ENCODE measurements around the gene EIF4G1. TPM values are rescaled to one million over a fixed set of nuclear protein-coding genes. Genes with fewer than 3 reads are reported as not detected.

Gene EIF4G1
- total RNA-seq, 1 donor: 288 TPM

DNA sequence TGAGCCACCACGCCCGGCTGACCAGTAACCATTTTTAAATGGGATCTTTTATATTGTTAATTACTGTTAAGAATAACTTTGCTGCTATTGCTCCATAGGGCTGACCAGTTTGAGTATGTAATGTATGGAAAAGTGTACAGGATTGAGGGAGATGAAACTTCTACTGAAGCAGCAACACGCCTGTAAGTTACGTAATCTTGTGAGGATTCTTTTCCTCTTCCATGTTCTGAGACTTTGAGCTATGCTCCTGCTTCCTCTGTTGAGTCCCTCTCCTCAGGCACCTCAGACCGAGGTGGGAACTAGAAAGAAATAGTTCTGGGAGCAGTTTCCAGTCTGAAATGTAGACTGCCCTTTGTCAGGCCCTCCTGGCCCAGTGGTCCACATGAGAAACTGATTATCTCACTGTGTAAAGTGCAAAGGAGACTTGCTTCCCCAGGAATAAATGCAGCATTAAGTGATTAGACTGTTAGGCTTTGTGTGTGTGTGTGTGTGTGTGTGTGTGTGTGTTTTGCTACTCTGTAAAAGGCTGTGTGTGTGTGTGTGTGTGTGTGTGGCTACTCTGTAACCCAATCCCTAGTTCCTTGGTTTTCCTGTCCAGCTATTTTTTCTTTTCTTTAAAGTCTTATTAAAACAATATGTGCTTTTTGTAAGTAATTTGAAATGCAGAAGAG lies 52.3 kb downstream of the EIF4G1 start:
- DNase-seq (ENCODE audit: low read depth): peak; percentile 26
- TF ChIP-seq CTCF (IDR thresholded peaks at IDR 0.05; ENCODE audit: insufficient read depth, low read depth, low read length): no peak
- H3K4me3 ChIP-seq (ENCODE audit: low read depth, low read length): no peak overlapping the region

DNA sequence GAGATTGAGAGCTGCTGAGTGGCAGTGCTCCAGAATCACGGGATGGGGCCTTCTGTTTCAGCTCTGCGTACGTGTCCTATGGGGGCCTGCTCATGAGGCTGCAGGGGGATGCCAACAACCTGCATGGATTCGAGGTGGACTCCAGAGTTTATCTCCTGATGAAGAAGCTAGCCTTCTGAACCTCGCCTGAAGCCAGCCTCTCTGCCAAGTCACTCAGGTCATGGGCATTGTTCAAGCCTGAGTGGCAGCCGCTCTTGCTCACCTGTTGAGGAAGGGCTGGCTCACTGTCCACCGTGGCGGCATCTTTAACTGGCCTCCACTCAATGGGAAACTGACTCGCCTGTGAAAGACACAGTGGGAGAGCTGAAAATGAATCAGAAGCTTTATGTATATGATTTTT lies 53.7 kb downstream of the EIF4G1 start:
- no peak for TF ChIP-seq CTCF (IDR thresholded peaks at IDR 0.05; ENCODE audit: insufficient read depth, low read depth, low read length)
- DNase-seq (ENCODE audit: low read depth): no peak
- H3K4me3 ChIP-seq (ENCODE audit: low read depth, low read length): no peak overlapping the region

GRCh38 chr3:184368586-184369183 lies 54.3 kb downstream of the EIF4G1 start:
- H3K4me3 ChIP-seq (ENCODE audit: low read depth, low read length): no peak overlapping the region
- no peak for DNase-seq (ENCODE audit: low read depth)
- TF ChIP-seq CTCF (IDR thresholded peaks at IDR 0.05; ENCODE audit: insufficient read depth, low read depth, low read length): no peak

GRCh38 chr3:184371570-184372018 lies 57.2 kb downstream of the EIF4G1 start:
- TF ChIP-seq CTCF (IDR thresholded peaks at IDR 0.05; ENCODE audit: insufficient read depth, low read depth, low read length): peak; percentile 99
- no peak overlapping the region for H3K4me3 ChIP-seq (ENCODE audit: low read depth, low read length)
- peak; percentile 82 for DNase-seq (ENCODE audit: low read depth)

- DNase-seq (ENCODE audit: low read depth): no peak
- TF ChIP-seq CTCF (IDR thresholded peaks at IDR 0.05; ENCODE audit: insufficient read depth, low read depth, low read length): no peak
- H3K4me3 ChIP-seq (ENCODE audit: low read depth, low read length): no peak overlapping the region
Observed at GRCh38 chr3:184372296-184372821, 58.0 kb downstream of the EIF4G1 start.

GRCh38 chr3:184372911-184373310 lies 58.5 kb downstream of the EIF4G1 start:
- no peak for TF ChIP-seq CTCF (IDR thresholded peaks at IDR 0.05; ENCODE audit: insufficient read depth, low read depth, low read length)
- DNase-seq (ENCODE audit: low read depth): no peak
- no peak overlapping the region for H3K4me3 ChIP-seq (ENCODE audit: low read depth, low read length)

Data from fibroblast of villous mesenchyme (primary cell).